ENCODE data around the gene CFAP210.

The CFAP210 gene

GRCh38 chr2:169717691-169718063 is 23.5 kb upstream of the CFAP210 start:
- no peak overlapping the region for H3K27ac Mint-ChIP-seq
- H3K4me3 Mint-ChIP-seq = no peak overlapping the region
- peaks cover 8% of the 10 kb centered on the region for H3K4me1 Mint-ChIP-seq (ENCODE audit: low read depth)
- no peaks in the 10 kb centered on the region for H3K9me3 Mint-ChIP-seq
- H3K27me3 Mint-ChIP-seq (ENCODE audit: low read depth) = no peaks in the 10 kb centered on the region
- no peaks in the 10 kb centered on the region for H3K36me3 Mint-ChIP-seq (ENCODE audit: low read depth)

- Mint-ChIP-seq H3K4me3 (no peak overlapping the region), H3K27me3 (ENCODE audit: low read depth) (no peaks in the 10 kb centered on the region), H3K4me1 (ENCODE audit: low read depth) (peaks cover 8% of the 10 kb centered on the region), H3K27ac (no peak overlapping the region), H3K36me3 (ENCODE audit: low read depth) (no peaks in the 10 kb centered on the region), H3K9me3 (no peaks in the 10 kb centered on the region)
These were observed 22.9 kb upstream of the CFAP210 start for GRCh38 chr2:169716938-169717690.

DNA sequence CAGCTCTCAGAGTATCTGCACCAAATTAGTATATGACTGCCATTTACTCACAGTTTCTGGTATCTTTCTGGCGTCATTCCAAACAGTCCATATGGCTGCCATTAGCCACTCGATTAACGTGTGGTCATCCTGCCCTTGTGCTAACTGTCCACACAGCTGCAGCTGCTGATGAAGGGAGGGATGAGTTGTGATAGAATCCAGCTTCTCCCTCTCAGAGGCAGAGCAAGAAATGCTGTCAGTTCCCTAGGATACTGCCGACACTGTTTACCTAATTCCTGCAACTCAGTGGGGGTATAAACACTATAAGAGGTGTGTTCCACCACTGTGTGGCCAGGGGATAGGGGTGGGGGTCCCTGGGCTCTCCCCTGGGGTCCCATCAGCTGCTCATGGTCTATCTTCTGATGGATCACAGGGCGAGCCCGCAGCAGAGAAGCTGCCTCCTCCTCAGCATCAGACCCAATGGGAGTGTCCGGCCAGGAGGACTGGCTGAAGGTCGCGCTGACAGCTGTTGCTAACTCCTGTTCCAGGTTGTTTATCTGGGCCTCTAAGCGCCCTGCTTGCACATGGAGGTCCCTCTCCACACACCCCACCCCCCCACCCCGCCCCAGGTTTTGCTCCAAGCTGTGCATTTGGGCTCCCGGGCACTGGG is 22.2 kb upstream of the CFAP210 start:
- H3K9me3 Mint-ChIP-seq = no peaks in the 10 kb centered on the region
- peaks cover 2% of the 10 kb centered on the region for H3K36me3 Mint-ChIP-seq (ENCODE audit: low read depth)
- H3K27ac Mint-ChIP-seq = no peak overlapping the region
- peaks cover 12% of the 10 kb centered on the region for H3K4me1 Mint-ChIP-seq (ENCODE audit: low read depth)
- H3K4me3 Mint-ChIP-seq = no peak overlapping the region
- H3K27me3 Mint-ChIP-seq (ENCODE audit: low read depth) = no peaks in the 10 kb centered on the region

DNA sequence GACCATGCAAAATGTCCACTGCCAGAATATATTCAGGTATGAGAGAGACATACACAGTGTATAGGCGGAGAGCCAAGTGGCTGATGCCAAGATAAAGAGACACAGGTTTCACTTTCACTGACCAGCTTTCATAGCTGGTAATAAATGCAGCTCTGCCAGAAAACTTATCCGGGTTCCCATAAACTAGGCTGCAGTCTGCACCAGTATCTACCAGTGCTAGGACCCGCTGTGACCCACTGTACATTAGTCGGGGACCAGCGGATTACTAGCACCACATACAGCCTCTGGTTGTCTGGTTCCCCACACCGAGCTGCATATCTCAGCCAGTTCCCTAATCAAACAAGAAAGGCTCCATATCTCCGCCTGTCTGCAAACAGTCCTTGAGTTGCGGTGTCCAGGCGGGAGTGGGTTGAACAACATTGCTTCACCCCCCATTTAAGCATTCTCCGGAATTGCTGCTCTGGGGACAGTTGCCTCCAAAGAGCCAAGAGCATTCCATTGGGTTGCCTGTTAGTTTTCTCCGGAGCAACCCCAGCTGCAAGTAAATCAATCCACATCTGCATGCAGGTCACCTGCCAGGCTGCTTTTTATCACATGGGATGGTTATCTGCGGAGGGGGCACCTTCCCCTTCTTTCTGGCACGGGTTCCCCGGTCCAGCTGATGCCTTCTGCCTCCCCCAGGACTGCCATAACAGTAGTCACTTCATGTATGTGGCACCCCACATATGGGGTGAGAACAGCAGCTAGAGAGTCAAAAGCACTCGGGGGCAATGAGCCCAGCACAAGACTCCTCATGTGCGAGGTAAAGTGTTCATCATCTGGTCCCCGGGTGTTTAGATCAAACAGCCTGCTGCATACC is 21.4 kb upstream of the CFAP210 start:
- no peaks in the 10 kb centered on the region for H3K9me3 Mint-ChIP-seq
- H3K27me3 Mint-ChIP-seq (ENCODE audit: low read depth) = no peaks in the 10 kb centered on the region
- H3K4me3 Mint-ChIP-seq = no peak overlapping the region
- H3K36me3 Mint-ChIP-seq (ENCODE audit: low read depth) = peaks cover 2% of the 10 kb centered on the region
- H3K27ac Mint-ChIP-seq = no peak overlapping the region
- peaks cover 13% of the 10 kb centered on the region for H3K4me1 Mint-ChIP-seq (ENCODE audit: low read depth)

DNA sequence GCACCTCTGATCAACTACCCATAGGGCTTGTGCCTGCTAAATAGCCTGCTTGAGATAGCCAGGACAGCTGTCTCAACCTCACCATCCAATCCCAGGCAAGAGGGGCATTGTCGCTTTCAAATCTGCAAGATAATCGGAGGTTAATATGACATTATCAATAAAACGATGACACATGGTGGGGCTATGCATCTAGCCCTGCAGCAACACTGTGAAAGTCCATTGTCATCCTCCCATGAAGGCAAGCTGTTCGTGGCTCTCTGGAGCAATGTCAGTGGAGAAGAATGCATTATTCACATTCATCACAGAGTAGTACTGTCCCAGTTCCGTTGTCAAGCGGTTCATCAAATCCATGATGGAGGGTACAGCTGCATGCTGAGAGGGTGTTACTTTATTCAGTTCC is 20.5 kb upstream of the CFAP210 start:
- Mint-ChIP-seq H3K4me3 (no peak overlapping the region), H3K36me3 (ENCODE audit: low read depth) (peaks cover 2% of the 10 kb centered on the region), H3K27ac (no peak overlapping the region), H3K27me3 (ENCODE audit: low read depth) (no peaks in the 10 kb centered on the region), H3K9me3 (no peaks in the 10 kb centered on the region), H3K4me1 (ENCODE audit: low read depth) (peaks cover 13% of the 10 kb centered on the region)

DNA sequence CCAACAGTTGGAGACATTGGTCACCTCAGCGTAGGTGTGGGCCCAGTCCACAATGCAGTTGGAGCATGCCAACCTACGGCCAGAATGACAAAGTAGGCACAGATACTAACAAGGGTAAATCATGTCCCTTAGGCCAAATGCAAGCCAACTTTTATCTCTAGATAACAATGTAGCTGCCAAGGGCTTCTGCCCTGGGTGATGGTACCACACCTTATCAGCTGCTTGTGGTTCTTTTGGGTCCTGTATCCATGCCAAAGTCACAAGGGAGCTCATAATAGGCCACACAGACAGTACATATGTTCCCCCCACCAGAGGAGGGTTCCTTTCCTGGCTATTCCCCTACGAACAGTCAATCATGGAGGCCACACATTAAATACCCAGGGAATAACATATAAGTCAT is 19.1 kb upstream of the CFAP210 start:
- no peak overlapping the region for H3K4me3 Mint-ChIP-seq

DNA sequence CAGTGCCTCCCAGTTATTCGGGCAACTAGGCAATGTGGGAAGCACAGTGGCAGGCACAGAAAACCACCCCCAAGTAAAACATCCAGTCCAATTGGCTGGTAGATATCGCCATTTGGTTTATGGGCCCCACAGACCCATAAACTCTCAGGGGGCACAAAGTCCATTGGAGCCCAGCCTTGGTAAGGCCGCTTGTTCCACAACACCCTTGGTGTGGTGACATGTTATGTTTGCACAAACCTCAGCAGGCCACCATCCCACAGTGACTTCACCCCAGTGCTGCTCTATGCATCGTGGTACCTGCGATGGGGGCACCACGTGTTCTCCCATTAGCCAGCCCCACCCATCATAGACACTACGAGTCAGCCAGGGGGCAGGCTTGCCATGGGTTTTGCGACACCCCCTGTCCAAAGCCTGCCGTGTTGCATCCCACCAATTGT is 18.6 kb upstream of the CFAP210 start:
- Mint-ChIP-seq H3K4me3 (no peak overlapping the region), H3K27ac (no peak overlapping the region), H3K9me3 (no peaks in the 10 kb centered on the region), H3K4me1 (ENCODE audit: low read depth) (peaks cover 9% of the 10 kb centered on the region), H3K27me3 (ENCODE audit: low read depth) (no peaks in the 10 kb centered on the region), H3K36me3 (ENCODE audit: low read depth) (peaks cover 2% of the 10 kb centered on the region)

More for the DNA sequence above, 19.1 kb upstream of the CFAP210 start:
- no peaks in the 10 kb centered on the region for H3K27me3 Mint-ChIP-seq (ENCODE audit: low read depth)
- H3K4me1 Mint-ChIP-seq (ENCODE audit: low read depth) = peaks cover 9% of the 10 kb centered on the region
- H3K9me3 Mint-ChIP-seq = no peaks in the 10 kb centered on the region
- H3K27ac Mint-ChIP-seq = no peak overlapping the region
- peaks cover 2% of the 10 kb centered on the region for H3K36me3 Mint-ChIP-seq (ENCODE audit: low read depth)

- Mint-ChIP-seq H3K4me1 (ENCODE audit: low read depth) (peaks cover 11% of the 10 kb centered on the region), H3K27me3 (ENCODE audit: low read depth) (no peaks in the 10 kb centered on the region), H3K36me3 (ENCODE audit: low read depth) (peaks cover 2% of the 10 kb centered on the region), H3K9me3 (no peaks in the 10 kb centered on the region), H3K4me3 (no peak overlapping the region), H3K27ac (no peak overlapping the region)
These were observed 17.7 kb upstream of the CFAP210 start for GRCh38 chr2:169711751-169712509.

DNA sequence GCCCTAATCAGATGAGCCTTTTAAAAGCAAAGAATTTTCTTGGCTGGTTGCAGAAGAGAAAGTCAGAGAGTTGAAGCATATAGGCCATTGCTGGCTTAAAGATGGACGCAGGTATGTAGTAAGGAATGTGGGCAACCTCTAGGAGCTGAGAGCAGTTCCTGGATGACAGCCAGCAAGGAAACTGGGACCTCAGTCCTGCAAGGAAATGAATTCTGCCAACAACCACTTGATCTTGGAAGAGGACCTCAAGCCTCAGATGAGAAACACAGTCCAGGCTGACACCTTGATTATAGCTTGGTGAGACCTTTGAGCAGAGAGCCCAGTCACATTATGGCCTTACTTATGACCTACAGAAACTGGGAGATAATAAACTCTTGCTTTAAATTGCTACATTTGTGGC is 15.8 kb upstream of the CFAP210 start:
- Mint-ChIP-seq H3K36me3 (ENCODE audit: low read depth) (peaks cover 2% of the 10 kb centered on the region), H3K4me3 (no peak overlapping the region), H3K27me3 (ENCODE audit: low read depth) (no peaks in the 10 kb centered on the region), H3K27ac (no peak overlapping the region), H3K4me1 (ENCODE audit: low read depth) (peaks cover 9% of the 10 kb centered on the region), H3K9me3 (no peaks in the 10 kb centered on the region)

DNA sequence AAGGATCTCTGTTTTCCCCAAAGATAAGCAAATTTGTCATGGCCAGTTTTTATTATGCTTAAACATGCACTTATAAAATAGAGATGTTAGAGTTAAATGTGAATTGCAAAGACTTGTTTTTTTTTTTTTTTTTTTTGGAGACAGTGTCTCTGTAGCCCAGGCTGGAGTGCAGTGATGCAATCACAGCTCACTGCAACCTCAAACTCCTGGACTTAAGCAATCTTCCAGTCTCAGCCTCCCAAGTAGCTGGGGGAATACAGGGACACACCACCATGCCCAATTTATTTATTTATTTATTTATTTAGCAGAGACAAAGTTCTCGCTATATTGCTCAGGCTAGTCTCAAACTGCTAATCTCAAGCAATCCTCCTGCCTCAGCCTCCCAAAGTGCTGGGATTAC is 15.1 kb upstream of the CFAP210 start:
- H3K4me3 Mint-ChIP-seq = no peak overlapping the region
- no peaks in the 10 kb centered on the region for H3K9me3 Mint-ChIP-seq
- peaks cover 9% of the 10 kb centered on the region for H3K4me1 Mint-ChIP-seq (ENCODE audit: low read depth)
- peaks cover 2% of the 10 kb centered on the region for H3K36me3 Mint-ChIP-seq (ENCODE audit: low read depth)
- H3K27ac Mint-ChIP-seq = no peak overlapping the region
- H3K27me3 Mint-ChIP-seq (ENCODE audit: low read depth) = no peaks in the 10 kb centered on the region

GRCh38 chr2:169707626-169708025 is 13.4 kb upstream of the CFAP210 start:
- Mint-ChIP-seq H3K4me3 (no peak overlapping the region), H3K36me3 (ENCODE audit: low read depth) (peaks cover 2% of the 10 kb centered on the region), H3K27ac (no peak overlapping the region), H3K4me1 (ENCODE audit: low read depth) (peaks cover 9% of the 10 kb centered on the region), H3K9me3 (no peaks in the 10 kb centered on the region), H3K27me3 (ENCODE audit: low read depth) (no peaks in the 10 kb centered on the region)

- no peak overlapping the region for H3K4me3 Mint-ChIP-seq
- no peak overlapping the region for H3K27ac Mint-ChIP-seq
- peaks cover under 1% of the 10 kb centered on the region for H3K36me3 Mint-ChIP-seq (ENCODE audit: low read depth)
- H3K4me1 Mint-ChIP-seq (ENCODE audit: low read depth) = peaks cover 4% of the 10 kb centered on the region
- H3K9me3 Mint-ChIP-seq = no peaks in the 10 kb centered on the region
- no peaks in the 10 kb centered on the region for H3K27me3 Mint-ChIP-seq (ENCODE audit: low read depth)
These were observed 11.7 kb upstream of the CFAP210 start for GRCh38 chr2:169705927-169706326.

GRCh38 chr2:169704160-169704708 is 10.0 kb upstream of the CFAP210 start:
- Mint-ChIP-seq H3K36me3 (ENCODE audit: low read depth) (peaks cover 2% of the 10 kb centered on the region), H3K27ac (no peak overlapping the region)

DNA sequence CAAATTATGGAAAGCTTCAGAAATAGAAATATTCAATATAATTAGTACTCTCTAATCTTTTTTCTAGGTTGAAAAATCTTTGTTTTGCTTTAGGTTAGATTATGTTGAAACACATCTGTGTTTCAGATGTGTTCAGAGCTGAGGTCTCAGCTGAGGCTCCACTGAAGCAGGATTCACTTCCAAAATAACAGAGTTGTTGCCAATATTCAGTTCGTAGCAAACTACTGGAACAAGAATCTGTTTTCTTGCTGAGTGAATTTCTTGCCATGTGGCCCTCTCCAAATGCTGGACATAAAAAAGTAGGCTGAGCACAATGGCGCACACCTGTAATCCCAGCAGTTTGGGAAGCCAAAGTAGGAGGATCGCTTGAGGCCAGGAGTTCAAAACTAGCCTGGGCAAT is 8.8 kb upstream of the CFAP210 start:
- H3K9me3 Mint-ChIP-seq = no peaks in the 10 kb centered on the region
- peaks cover 2% of the 10 kb centered on the region for H3K36me3 Mint-ChIP-seq (ENCODE audit: low read depth)
- H3K4me1 Mint-ChIP-seq (ENCODE audit: low read depth) = peaks cover 9% of the 10 kb centered on the region
- H3K27ac Mint-ChIP-seq = no peak overlapping the region
- H3K27me3 Mint-ChIP-seq (ENCODE audit: low read depth) = no peaks in the 10 kb centered on the region
- no peak overlapping the region for H3K4me3 Mint-ChIP-seq

More at GRCh38 chr2:169704160-169704708, 10.0 kb upstream of the CFAP210 start:
- no peaks in the 10 kb centered on the region for H3K27me3 Mint-ChIP-seq (ENCODE audit: low read depth)
- H3K9me3 Mint-ChIP-seq = no peaks in the 10 kb centered on the region
- peaks cover 8% of the 10 kb centered on the region for H3K4me1 Mint-ChIP-seq (ENCODE audit: low read depth)
- H3K4me3 Mint-ChIP-seq = no peak overlapping the region

Data from T-helper 1 cell treated with Interleukin-12 subunit alpha and Interleukin-12 subunit beta and Interleukin-4 antibody, amounts not matched to agents 30 μg/mL and 1 μg/mL, for 36 hours (primary cell).